Prostate gland (tissue), 2 donors: ENCODE results near the gene AEN.

Experiments
- POLR2A ChIP-seq: fragments of 450-650 bp; IDR thresholded peaks from one replicate; pipeline ENCODE4 v1.6.1; 2016; ENCODE audit warnings: antibody characterized with exemption, mild to moderate bottlenecking
- POLR2AphosphoS5 ChIP-seq: sonication (generic); formaldehyde crosslinking; IDR thresholded peaks from one replicate; pipeline ENCODE4 v1.6.1; 2017; ENCODE audit warnings: antibody characterized with exemption
- TF ChIP-seq, protein P1 (sequence below), 4 experiments: fragments of 200-600 bp in 2 of 4; fragments of 450-650 bp in 2 of 4; sonication (generic) in 2 of 4; IDR thresholded peaks; 1 replicate in 3 of 4; 2 replicates in 1 of 4; pipeline ENCODE4 v1.5.1; 2016 to 2019; ENCODE audit warnings: antibody characterized with exemption in 4 of 4, mild to moderate bottlenecking in 2 of 4, moderate library complexity in 2 of 4

DNA sequence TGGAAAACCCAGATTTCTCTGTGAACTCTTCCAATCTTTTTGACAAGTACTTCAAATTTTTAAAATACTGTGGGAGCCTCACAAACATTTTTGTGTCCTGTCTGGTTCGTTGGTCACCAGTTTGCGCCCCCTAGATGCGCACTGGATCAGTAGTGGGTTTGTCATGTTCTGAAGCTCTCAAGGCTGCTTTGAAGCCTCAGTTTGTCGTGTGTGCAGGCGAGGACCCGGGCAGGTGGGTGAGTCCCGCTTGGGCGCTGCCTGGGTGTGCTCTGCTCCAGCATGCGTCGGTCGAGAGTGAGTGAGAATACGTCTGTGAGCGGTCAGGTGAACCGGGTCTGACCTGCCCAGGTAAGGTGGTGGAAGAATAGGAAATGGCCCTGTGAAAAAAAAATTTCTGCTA, 17.3 kb upstream of the AEN start:
- no peak for TF ChIP-seq POLR2A
- TF ChIP-seq, protein P1, sequence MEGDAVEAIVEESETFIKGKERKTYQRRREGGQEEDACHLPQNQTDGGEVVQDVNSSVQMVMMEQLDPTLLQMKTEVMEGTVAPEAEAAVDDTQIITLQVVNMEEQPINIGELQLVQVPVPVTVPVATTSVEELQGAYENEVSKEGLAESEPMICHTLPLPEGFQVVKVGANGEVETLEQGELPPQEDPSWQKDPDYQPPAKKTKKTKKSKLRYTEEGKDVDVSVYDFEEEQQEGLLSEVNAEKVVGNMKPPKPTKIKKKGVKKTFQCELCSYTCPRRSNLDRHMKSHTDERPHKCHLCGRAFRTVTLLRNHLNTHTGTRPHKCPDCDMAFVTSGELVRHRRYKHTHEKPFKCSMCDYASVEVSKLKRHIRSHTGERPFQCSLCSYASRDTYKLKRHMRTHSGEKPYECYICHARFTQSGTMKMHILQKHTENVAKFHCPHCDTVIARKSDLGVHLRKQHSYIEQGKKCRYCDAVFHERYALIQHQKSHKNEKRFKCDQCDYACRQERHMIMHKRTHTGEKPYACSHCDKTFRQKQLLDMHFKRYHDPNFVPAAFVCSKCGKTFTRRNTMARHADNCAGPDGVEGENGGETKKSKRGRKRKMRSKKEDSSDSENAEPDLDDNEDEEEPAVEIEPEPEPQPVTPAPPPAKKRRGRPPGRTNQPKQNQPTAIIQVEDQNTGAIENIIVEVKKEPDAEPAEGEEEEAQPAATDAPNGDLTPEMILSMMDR (IDR thresholded peaks at IDR 0.05): no peak
- TF ChIP-seq POLR2AphosphoS5: no peak
